GM19240 (cell line): Measurements from ENCODE around the gene STX5.
"Not testable (repeated sequence)": the region's sequence is repeated elsewhere in the genome, so short reads cannot be mapped to it uniquely, and the experiment has no call there.

Source experiments
- DNase-seq: peaks from one replicate; pipeline ENCODE4 v3.0.0; 2011; ENCODE audit warnings: low spot score; ENCODE audit not compliant: insufficient read length

Gene STX5

GRCh38 chr11:62830904-62831519 lies 839 bp downstream of the STX5 start:
- DNase-seq, result no peak

- not testable (repeated sequence) for DNase-seq
Measured at GRCh38 chr11:62828130-62828529, 3.7 kb downstream of the STX5 start.

DNA sequence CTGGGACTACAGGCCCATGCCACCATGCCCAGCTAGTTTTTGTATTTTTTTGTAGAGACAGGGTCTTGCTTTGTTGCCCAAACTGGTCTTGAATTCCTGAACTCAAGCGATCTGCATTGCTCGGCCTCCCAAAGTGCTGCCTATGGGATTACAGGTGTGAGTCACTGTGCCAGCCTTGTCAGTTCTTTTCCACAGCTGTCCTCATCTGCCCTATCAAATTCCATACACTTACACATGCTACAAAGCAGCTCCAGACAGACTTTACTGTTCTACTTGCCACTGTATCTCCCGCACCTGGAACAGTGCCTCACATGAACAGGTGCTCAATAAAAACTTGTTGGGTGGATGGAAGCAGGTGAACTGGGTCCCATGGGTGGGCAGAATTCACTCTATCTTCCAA lies 8.2 kb downstream of the STX5 start:
- DNase-seq, result no peak

DNA sequence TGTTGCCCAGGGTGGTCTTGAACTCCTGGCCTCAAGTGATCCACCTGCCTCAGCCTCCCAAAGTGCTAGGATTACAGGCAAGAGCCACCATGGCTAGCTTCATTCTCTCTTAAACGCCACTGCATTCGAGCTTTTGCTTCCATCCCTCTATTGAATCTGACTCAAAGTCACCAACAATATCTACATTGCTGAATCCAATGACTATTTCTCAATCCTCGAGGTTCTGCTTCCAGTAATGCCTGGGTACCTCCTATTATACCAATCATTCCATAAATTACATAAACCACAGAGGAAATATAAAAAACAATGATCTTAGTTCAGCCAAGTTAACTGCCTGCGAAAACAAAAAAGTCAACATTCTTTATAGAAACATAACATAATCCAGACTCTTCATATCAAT lies 14.7 kb downstream of the STX5 start:
- DNase-seq, result no peak

DNA sequence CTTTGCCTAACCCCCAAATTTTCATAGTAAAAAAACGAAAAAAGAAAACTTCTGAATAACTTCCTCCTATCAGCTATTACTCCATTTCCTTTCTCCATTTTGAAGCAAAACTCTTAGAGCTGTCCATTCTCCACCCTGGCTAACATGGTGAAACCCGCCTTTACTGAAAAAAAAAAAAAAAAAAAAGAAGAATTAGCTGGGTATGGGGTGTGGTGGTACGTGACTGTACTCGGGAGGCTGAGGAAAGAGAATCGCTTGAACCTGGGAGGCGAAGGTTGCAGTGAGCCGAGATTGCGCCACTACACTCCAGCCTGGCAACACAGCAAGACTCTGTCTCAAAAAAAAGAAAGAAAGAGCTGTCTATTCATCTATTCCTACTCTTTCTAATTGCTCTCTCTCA lies 15.3 kb downstream of the STX5 start:
- DNase-seq, result no peak

GRCh38 chr11:62811659-62812058 lies 20.2 kb downstream of the STX5 start:
- no peak for DNase-seq

DNA sequence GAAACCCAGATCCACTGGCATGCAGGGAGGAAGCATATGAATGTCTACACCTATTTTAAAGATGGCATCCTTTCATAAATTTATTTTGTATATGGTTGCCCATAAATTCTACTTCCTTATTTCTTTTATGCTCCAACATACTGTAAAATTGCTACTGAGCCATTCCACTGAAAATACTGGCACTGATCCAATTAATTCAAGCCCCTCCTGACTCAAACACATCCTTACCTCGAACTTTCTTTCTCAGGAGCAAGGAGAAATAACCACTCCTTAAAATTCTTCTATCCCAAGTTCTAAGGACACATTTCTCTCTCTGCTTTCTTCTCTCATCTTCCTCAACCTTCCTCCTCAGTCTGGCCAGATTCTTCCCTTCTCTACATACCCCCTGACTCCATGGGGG lies 21.1 kb downstream of the STX5 start:
- DNase-seq, result no peak

GRCh38 chr11:62806611-62807121 lies 25.2 kb downstream of the STX5 start:
- no peak for DNase-seq

- DNase-seq, result no peak
Measured at GRCh38 chr11:62805961-62806441, 25.9 kb downstream of the STX5 start.

DNA sequence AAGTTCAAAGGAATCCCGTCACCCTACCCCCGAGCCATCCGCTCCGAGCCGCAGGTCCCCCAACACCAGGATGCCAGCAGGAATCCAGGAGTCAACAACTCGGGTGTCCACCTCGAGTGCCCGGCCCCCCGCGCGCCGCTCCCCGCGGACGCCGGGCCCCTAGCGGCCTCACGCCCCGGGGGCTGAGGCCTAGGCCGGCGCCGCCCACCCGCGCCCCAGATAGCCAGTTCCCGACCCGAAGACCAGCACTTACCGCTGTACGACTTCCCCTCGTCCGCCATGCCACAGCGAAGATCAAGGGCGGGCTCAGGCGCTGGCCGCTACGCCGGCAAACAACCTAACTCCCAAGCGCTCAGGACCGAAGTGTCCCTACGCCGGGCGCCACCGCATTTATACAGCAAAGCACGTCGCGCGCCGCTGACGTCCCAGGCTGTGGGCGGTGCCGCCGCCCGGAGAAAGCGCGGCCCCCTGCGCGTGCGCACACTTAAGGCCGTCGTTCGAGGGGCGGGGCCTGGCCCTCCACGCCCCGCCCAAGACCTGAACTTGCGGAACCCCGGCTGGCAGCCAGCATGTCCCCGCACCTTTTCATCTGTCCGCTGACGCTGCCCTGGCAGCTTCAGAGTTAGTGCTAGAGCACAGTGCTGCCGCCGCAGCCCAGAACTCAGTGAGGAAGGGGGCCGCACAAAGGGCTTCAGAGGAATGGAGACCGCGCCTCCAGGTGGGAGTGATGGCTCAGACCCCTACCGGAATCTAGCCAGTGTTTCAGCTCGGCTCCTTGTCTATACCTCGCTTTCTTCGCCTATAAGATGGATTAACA lies 26.6 kb downstream of the STX5 start, which contains the start of gene NXF1:
TSS of gene NXF1 (minus strand) at position 365 of the 817 bp plus-strand sequence. CDS start at position 281, 84 bp downstream.
- DNase-seq, result peak; percentile 91

DNA sequence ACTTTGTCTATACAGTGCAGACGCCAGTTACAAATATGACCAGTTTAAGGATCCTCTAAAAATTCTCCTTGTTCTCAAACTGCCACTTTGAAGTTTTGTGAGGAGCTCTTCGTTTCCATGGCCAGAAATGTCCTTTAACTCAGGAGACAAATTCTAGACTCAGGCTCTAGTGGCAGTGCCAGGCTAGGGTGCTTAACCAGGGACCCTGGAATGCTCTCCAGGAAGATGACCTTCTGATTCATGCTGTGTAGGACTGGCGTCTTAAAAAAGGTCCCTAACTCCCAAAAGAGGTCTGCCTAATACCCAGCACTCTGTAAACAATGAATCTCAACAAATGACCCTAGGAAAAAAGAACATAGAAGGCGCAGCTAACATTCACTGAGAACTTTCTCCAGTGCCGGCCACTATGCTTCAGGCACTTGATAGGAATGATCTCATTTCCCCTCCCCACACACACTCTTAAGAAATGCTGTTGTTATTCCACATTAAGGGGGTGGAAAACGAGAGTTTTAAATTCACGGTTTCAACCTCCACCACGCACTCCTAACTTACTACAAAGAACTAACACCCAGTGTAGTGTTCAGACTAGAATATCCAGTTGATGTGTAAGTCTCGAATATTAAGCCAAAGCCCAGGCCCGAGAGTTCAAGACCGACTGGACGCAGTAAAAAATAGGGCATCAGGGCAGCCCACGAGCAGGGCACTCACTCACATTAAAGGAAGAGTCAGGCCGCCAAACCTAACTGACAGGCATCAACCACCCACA lies 27.4 kb downstream of the STX5 start:
- no peak for DNase-seq

- DNase-seq, result no peak
Measured at GRCh38 chr11:62801071-62801470, 30.8 kb downstream of the STX5 start.

DNA sequence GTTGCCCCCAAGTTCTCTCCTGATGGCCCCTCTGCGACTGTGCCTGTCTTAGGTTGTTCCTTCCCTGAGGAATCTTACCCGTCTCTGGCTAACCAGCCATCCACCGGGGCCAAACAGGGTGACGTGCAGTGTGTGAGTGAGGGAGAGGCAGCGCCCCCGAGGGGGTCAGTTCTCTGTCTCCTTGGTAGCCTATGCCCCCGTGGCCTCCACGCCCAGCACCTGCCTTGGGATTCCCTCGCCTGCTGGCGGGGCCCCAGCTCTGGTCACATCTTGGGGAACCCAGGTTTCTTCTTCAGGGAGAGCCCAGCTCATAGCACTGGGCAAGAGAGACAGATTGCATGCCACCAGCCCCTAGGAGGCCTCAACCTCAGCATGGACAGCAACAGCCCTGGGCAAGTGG lies 32.4 kb downstream of the STX5 start:
- DNase-seq, result no peak

DNA sequence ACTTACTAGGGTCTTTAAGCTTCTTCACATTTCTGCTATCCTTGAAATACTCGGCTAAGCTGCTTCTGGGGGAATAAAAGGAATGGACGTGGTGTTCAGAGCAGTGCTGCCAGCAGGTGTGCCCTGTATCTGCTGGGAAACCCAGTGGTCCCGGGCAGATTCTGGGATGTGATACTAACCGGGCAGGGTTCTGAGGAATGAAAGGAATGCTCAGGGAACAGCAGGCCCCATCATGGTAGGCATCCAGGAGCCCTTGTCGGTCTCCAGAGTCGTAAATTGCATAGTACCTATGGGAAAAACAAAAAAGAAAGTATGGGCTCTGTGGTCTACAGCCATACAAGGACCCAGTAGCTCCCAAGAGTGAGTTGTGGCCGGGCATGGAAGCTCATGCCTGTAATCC lies 35.6 kb downstream of the STX5 start:
- DNase-seq, result no peak

- DNase-seq, result no peak
Measured at GRCh38 chr11:62794201-62794775, 37.6 kb downstream of the STX5 start.

DNA sequence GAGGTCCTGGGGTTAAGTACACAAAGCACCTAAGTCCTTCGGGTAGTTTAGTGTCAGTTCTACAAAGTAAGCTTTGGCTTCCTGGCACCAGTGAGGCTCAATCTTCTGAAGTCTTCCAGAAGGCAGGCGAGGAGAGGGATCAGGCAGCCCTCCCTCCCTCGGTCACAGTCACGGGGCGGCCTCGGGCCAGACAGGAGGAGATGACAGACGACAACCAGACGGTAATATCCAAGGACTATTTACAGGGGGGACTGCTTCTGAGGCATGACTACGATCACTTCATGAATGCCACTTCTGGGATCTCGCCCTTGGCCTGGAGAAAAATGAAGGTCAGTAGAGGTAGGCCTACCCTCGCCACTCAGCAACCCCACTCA lies 39.7 kb downstream of the STX5 start:
- DNase-seq, result no peak

DNA sequence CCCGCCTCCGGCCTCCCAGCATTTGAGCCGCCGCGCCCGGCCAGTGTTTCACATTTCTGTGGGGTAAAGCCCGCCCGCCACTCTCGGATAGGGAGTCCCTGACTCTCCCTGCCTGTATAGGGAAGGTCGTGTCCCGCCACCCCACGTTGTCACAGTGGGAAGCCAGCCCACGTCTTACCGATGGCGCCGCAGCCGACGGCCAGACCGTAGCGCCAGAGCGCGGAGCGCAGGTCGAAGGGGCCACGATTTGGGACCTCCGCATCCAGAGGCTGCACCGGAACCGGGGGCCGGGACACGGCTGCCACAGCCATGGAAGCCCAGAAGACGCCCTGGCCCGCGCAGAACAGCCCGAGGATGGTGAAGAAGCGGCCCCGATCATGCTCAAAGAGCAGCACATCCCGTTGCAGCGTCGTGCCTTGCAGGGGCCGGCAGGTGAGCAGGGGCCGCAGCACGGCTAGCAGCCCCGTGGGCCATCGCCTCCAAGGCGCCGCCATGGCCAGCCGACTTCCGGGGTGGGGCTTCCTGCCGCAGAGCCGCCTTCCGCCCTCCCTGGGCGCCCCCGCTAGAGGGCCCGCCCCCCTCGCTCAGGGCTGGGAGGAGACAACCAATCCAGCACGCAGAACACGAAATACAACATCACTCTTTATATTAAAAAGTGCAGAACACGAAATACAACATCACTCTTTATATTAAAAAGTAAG lies 40.2 kb downstream of the STX5 start, which contains the start of gene TMEM223:
TSS of gene TMEM223 (minus strand) at position 506 of the 701 bp plus-strand sequence. CDS start at position 494, 12 bp downstream.
- peak; percentile 87 for DNase-seq

GRCh38 chr11:62789576-62789975 lies 42.3 kb downstream of the STX5 start:
- no peak for DNase-seq

DNA sequence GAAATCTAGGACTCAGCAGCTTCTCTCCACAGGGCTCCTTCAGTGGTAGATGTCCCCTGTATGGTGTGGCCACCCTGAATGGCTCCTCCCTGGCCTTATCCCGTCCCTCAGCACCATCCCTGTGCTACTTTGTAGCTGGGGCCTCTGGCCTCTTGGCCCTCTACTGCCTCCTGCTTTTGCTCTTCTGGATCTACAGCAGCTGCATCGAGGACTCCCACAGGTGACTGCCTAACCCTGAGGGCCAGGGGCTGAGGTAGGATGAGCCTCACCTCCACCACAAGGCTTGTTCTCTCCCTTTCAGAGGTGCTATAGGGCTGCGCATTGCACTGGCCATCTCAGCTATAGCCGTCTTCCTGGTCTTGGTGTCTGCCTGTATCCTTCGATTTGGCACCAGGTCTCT lies 42.9 kb downstream of the STX5 start:
- no peak for DNase-seq

DNA sequence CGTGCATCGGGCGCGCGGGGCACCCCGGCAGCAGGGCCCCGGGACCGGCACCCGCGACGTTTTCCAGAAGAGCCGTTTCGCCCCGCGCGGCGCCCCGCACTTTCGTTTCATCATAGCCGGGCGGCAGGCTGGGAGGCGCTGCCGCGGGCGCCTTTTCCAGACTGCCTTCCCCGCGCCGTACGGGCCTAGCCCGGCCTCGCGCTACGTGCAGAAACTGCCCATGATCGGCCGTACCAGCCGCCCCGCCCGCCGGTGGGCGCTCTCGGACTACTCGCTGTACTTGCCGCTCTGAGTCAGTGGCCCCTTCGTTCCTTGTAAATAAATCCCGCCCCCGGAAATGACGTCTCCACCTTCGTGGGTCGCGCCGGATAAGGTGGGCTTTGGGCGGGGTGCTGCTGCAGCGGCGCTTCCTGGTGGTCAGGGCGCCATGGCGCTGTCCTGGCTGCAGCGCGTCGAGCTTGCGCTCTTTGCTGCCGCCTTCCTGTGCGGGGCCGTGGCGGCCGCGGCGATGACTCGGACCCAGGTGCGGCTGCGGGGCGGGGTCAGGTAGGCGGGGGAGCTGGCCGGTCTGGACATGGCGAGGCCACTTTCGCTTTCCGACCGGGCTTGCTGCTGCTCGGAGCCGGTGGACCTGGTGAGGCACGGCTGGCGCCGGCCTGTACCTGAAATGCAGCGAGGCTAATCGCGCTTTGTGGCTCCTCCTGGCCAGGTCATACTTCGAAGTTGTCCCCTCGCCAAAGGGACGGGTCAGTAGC lies 44.7 kb downstream of the STX5 start, which contains the start of gene TMEM179B:
TSS of gene TMEM179B (plus strand) at position 398 of the 755 bp plus-strand sequence. CDS start at position 428, 30 bp downstream.
- DNase-seq, result peak; percentile 88
